NCI-H2227 (cell line): ENCODE measurements around the gene FREY1.

ENCODE experiments used
- DNase-seq: peaks from one replicate; lab custom pipeline; 2025; ENCODE audit not compliant: unreplicated experiment; lab: John Stamatoyannopoulos, UW

Gene FREY1

GRCh38 chr11:45906965-45907611 is at the start of gene FREY1:
TSS of gene FREY1 (minus strand) at chr11:45907271. CDS start at chr11:45907245, 26 bp downstream.
- no peak for DNase-seq

GRCh38 chr11:45949992-45950407 is 42.9 kb upstream of the FREY1 start:
- DNase-seq, result no peak

GRCh38 chr11:45948356-45948755 is 41.3 kb upstream of the FREY1 start:
- no peak for DNase-seq

- DNase-seq, result no peak
Observed at GRCh38 chr11:45947885-45948284, 40.8 kb upstream of the FREY1 start.

GRCh38 chr11:45945397-45945999 is 38.4 kb upstream of the FREY1 start:
- no peak for DNase-seq

GRCh38 chr11:45942381-45942780 is 35.3 kb upstream of the FREY1 start:
- no peak for DNase-seq

- no peak for DNase-seq
Observed at GRCh38 chr11:45941285-45941684, 34.2 kb upstream of the FREY1 start.

GRCh38 chr11:45939836-45940235 is 32.8 kb upstream of the FREY1 start:
- DNase-seq, result no peak

- no peak for DNase-seq
Observed at GRCh38 chr11:45937916-45938315, 30.8 kb upstream of the FREY1 start.

- no peak for DNase-seq
Observed at GRCh38 chr11:45936511-45937054, 29.5 kb upstream of the FREY1 start.

- no peak for DNase-seq
Observed at GRCh38 chr11:45935349-45936064, 28.4 kb upstream of the FREY1 start.

- no peak for DNase-seq
Observed at GRCh38 chr11:45934580-45935318, 27.7 kb upstream of the FREY1 start.

GRCh38 chr11:45933846-45934579 is 26.9 kb upstream of the FREY1 start:
- DNase-seq, result no peak

GRCh38 chr11:45933131-45933831 is 26.2 kb upstream of the FREY1 start:
- DNase-seq, result no peak

- DNase-seq, result no peak
Observed at GRCh38 chr11:45932217-45932616, 25.1 kb upstream of the FREY1 start.

- DNase-seq, result no peak
Observed at GRCh38 chr11:45931739-45932138, 24.7 kb upstream of the FREY1 start.

GRCh38 chr11:45930951-45931570 is 24.0 kb upstream of the FREY1 start:
- DNase-seq, result no peak

GRCh38 chr11:45930031-45930794 is 23.1 kb upstream of the FREY1 start:
- no peak for DNase-seq

GRCh38 chr11:45929486-45930030 is 22.5 kb upstream of the FREY1 start:
- DNase-seq, result no peak
